Measurements from ENCODE around the gene EVC2.

GRCh38 chr4:5558502-5558901 is 149.9 kb downstream of the EVC2 start:
- TF ChIP-seq CTCF (conservative IDR thresholded peaks at IDR 0.05; ENCODE audit: low read depth, low read length) (no peak), EZH2 (IDR thresholded peaks at IDR 0.05; ENCODE audit: low read length, unreplicated experiment) (no peak)

Data from PC-3 (cell line).